Adipose tissue (tissue), 3 donors: Measurements from ENCODE around the gene TAF10. TPM values are rescaled to one million over a fixed set of nuclear protein-coding genes. Genes with fewer than 3 reads are reported as not detected.

Experiments used
- H3K27ac ChIP-seq: one replicate; pipeline ENCODE4 v1.5.1; 2013; ENCODE audit warnings: low read depth, low read length
- WGBS, 3 donors: extraction: QIAGEN DNeasy Blood & Tissue Kit; methylation state at CpG; one replicate each; pipeline ENCODE4 v1.1.7; 2013; 5-methylcytosine and 5-hydroxymethylcytosine counted together
- polyA plus RNA-seq, 3 donors: library from polyadenylated mRNA; stranded (reverse); fragments of 200-250 nt; gene quantifications; one replicate each; pipeline ENCODE4 v1.2.3, GENCODE V29; 2013
- donor health status: healthy with polysubstance abuse.
- donor health status: Bipolar disorder and iron deficiency.
- donor health status: healthy.

Gene TAF10
- 100 to 1,000 TPM in 2 of 3 donors, 10 to 100 TPM in 1; 75.3 to 111 (median 106) TPM for polyA plus RNA-seq

DNA sequence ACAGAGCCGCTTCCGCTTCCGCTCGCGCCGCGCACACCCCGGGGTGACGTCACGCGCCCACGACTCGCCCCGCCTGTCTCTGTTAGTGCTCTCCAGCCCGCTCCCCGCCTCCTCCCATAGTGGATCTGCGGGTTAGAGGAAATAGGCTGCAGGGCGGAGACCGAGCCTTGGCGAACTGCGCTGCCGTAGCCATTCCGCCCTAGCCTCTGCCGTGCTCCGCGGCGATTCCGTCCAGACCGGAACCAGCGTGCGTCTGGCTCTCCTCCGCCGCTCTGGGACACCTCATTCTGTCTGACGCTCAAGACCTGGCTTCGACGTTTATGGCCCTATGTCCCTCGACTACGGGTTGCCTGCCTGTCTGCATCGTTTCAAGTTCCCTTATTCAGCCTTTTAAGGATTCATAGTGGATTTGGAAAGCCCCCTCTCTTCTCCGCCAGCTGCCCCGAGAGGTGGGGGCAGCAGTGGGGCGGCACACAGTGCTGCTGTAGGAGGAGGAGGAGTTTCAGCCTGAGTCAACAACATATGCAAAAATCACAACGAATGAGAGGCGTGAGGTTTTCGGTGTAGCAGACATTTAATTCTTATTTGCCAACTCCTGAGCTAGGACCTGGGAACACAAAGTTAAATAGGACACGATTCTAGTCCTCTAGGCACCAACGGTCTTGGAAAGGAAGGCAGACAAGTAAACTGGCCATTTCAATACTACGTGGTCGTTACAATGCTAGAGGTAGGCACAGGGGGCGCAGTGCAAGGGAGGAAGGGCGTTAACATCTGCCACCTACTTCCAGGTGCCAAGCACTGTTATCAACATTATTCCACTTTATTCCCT lies at the start of gene TAF10:
Gene TAF10 (minus strand): TSS at position 4 of the 829 bp plus-strand sequence. CDS start 27 bp downstream, outside the sequence.
- H3K27ac ChIP-seq, result peak within 1 kb of the TSS; percentile 84
- WGBS, 3 donors, result 0 to 1% (median 1%) methylated on average over 44 to 51 of the region's 51 CpGs

DNA sequence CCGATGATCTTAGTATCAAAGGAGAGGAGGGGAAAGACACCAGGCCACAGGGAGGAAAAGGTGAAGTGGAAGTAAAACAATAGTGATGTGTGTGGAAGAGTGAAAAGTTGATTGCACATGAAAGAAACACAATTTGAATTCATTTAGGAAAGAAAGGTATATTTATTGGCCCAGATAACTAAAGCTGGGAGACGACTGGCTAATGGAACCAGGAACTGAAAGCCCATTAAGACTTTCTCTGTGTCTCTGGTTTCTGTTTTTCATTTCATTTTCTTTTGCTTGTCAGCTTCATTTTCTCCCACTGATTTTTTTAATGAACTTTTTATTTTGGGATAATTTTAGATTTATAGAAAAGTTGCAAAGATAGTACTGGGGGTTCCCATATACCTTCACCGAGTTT lies 48.7 kb upstream of the TAF10 start:
- WGBS, 3 donors, result 88 to 90% (median 89%) methylated on average over 3 of the region's 3 CpGs
- no peak overlapping the region for H3K27ac ChIP-seq

GRCh38 chr11:6658647-6659046 lies 46.6 kb upstream of the TAF10 start:
- no peak overlapping the region for H3K27ac ChIP-seq

GRCh38 chr11:6657346-6657745 lies 45.3 kb upstream of the TAF10 start:
- no peak overlapping the region for H3K27ac ChIP-seq
- WGBS, 3 donors, result 70 to 83% (median 83%) methylated on average over 1 of the region's 1 CpG

GRCh38 chr11:6656936-6657335 lies 44.9 kb upstream of the TAF10 start:
- no peak overlapping the region for H3K27ac ChIP-seq
- WGBS, 3 donors, result 78 to 93% (median 86%) methylated on average over 5 of the region's 5 CpGs

- H3K27ac ChIP-seq, result no peak overlapping the region
- WGBS, 3 donors, result 65 to 75% (median 69%) methylated on average over 4 of the region's 4 CpGs
Measured at GRCh38 chr11:6656584-6656915, 44.5 kb upstream of the TAF10 start.

DNA sequence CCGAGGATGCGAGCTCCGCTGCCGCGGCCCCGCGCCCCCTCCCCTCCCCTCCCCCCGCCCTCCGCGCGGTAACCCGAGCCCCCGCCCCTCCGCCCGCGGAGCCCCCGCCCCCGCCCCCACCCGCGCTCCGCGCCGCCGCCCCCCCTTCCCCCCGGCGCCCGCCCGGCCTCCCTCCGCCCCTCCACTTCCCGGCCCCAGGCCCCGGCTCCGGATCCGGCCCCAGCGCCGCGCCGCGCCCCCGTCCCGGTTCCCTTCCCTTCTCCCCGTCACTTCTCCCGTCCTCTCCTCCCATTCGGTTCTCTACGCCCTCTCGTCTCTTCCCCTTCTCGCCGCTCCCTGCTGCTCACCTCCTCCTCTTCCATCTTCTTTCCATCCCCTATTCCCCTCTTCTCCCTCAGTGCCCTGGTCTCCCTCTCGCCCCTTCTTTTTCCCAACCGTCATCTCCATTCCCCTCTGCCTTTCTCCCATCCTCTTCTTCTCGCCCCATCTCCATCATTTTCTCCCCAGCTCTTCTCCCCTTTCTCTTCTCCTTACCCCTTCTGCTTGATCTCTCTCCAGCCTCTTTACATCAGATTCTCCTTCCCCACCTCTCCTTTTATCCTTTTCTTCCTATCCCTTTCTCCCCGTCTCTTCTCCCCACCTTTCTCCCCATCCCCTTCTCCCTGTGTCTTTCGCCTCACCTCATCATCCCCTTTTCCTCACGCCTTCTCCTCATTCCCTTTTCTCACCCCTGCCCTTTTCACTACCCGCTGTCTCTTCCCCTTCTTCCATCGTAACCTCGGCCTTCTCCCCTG lies 44.0 kb upstream of the TAF10 start, which contains the start of gene DCHS1:
Gene DCHS1 (minus strand): TSS at position 20 of the 794 bp plus-strand sequence. CDS start 14,196 bp downstream, outside the sequence.
- WGBS, 3 donors, result 15 to 27% (median 17%) methylated on average over 20 to 29 of the region's 56 CpGs
- H3K27ac ChIP-seq, result no peak within 1 kb of the TSS

- WGBS, 3 donors, result 3 to 5% (median 3%) methylated on average over 46 to 82 of the region's 84 CpGs
- no peak overlapping the region for H3K27ac ChIP-seq
Measured at GRCh38 chr11:6655020-6655789, 43.2 kb upstream of the TAF10 start.

DNA sequence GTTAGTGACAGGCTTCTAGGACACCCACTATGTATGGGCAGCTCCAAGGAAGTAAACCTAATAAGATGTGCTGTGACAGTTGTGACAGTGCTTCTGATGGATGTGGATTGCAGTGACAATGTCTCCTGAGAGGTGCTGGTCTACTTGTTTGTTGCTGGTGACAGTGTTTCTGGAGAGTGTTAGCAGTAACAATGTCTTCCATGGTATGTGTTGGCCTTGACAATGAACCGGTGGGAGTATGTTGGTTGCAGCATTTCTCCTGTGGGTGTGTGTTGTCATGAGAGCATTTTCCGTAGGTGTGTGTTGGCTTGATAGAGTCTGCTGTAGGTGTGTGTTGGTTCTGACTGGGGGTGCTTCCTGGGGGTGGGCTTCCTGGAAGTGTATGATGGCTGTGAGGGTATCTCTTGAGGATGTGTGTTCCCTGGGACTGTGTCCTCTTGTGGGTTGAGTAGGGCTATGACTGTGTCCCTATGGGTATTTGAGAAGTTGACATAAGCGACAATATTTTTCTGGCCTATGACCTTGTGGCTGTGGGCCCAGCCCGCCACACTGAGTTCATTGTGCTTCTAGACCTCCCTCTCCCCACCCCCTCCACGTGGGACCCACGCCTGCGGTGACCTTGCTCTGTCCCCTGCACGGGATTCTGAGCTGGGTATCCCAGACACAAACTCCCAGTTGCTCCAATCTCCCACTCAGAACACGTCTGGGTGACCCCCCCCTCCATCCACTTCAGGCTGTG lies 42.4 kb upstream of the TAF10 start:
- H3K27ac ChIP-seq, result no peak overlapping the region
- 47 to 53% (median 49%) methylated on average over 9 of the region's 9 CpGs for WGBS, 3 donors

- WGBS, 3 donors, result 86 to 94% (median 92%) methylated on average over 2 of the region's 2 CpGs
- no peak overlapping the region for H3K27ac ChIP-seq
Measured at GRCh38 chr11:6653656-6654055, 41.6 kb upstream of the TAF10 start.

GRCh38 chr11:6653097-6653496 lies 41.1 kb upstream of the TAF10 start:
- WGBS, 3 donors, result 88 to 100% (median 94%) methylated on average over 1 of the region's 1 CpG
- H3K27ac ChIP-seq, result no peak overlapping the region

DNA sequence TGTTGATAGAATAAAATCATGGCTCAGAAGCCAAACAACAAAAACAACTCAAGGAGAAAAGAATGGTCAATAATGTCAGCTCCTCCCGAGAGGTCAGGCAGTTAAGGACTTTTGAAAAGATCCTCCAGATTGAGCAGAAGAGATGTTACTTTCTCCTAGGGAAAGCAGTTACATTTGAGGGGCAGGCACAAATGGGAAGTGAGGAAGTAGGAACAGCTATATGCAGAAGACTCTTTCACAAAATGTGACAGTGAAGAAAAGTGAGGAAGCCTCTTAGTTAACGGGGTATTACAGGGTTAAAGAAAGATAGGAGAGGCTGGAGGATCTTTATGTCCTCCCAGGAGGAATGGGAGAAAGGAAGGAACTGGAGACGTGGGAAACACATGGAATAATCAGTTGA lies 40.2 kb upstream of the TAF10 start:
- 53 to 63% (median 59%) methylated on average over 3 of the region's 3 CpGs for WGBS, 3 donors
- no peak overlapping the region for H3K27ac ChIP-seq

- H3K27ac ChIP-seq, result no peak overlapping the region
- WGBS, 3 donors, result 57 to 70% (median 60%) methylated on average over 6 of the region's 6 CpGs
Measured at GRCh38 chr11:6650980-6651379, 39.0 kb upstream of the TAF10 start.

DNA sequence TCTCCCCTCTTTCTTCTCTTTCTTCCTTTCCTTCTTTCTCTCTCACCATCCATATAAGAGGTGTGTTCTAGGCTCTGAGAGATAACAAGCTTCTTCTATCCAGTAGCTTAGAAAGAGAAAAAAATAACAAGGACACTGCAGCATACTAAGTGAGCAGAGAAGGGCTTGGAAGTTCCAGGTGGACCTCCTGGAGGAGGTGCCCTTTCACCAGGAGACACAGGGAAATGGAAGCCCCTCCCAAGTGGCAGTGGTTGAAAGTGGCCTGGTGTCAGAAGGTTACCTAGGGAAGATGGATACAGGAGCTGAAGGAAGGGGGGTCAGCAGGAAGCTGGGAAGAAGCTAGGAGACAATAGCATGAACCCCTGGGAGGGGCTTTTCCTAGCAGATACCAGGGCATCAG lies 38.1 kb upstream of the TAF10 start:
- H3K27ac ChIP-seq, result no peak overlapping the region

DNA sequence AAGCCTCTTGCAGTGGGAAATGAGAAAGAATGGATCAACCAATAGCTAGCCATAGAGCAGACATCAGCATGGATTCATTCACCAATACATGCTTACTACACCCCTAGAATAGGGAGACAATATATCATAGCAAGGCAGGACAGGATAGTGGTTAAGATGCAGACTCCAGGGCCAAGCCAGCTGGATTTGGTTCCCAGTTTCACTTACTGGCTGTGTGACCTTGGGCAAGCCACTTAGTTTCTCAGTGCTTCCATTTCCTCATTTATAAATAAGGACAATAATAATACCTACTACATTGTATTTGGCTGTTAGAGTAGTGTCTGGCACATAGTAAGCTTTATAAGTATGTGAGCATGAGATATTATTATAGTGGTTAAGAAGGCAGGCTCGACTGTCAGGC lies 36.5 kb upstream of the TAF10 start:
- H3K27ac ChIP-seq, result no peak overlapping the region
- WGBS, 3 donors, result 54 to 65% (median 60%) methylated on average over 1 of the region's 1 CpG

- no peak overlapping the region for H3K27ac ChIP-seq
- WGBS, 3 donors, result 88 to 95% (median 93%) methylated on average over 2 of the region's 2 CpGs
Measured at GRCh38 chr11:6647836-6648235, 35.8 kb upstream of the TAF10 start.

DNA sequence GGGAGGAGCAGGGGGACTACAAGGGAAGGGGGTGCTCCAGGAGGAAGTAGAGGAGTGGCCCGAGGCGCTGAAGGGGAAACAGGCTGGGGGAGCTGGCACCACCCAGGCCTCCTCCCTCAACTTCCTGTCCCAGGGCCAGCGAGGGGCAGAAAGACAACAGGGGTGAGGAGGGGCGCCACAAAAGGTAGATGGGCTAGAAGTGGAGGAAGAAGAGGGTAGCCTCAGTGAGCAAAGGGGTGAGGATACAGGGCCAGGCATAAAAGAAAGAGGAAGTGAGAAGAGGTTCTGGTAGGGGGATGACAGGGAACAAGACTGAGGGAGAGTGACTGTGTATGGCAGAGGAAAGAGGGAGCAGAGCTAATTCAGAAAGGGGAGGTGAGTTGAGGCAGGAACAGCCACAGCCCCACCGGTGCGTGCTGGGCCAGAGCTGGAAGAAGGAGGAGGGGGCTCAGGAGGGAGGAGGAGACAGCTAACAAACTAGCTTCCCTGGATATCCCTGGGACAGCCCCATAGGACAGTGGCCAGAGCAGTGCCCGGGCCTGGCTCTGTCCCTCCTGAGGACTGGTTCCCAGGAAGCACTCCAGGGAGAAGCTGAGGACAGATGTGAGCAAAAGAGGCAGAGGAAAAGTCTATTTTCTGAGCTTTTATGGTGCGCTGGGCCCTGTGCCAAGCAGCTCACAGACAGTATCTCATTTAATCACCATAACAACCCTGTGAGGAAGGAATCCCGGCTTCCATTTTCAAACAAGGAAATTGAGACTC lies 35.1 kb upstream of the TAF10 start:
- WGBS, 3 donors, result 25 to 66% (median 26%) methylated on average over 9 of the region's 9 CpGs

GRCh38 chr11:6646576-6646917 lies 34.5 kb upstream of the TAF10 start:
- H3K27ac ChIP-seq, result no peak overlapping the region
- WGBS, 3 donors, result 20 to 57% (median 29%) methylated on average over 3 of the region's 3 CpGs

More for the DNA sequence above, 35.1 kb upstream of the TAF10 start:
- H3K27ac ChIP-seq, result no peak overlapping the region
